HG03097 (cell line): ENCODE measurements around the gene LRP1B.
"Not testable (repeated sequence)": the region's sequence is repeated elsewhere in the genome, so short reads cannot be mapped to it uniquely, and the experiment has no call there.

ENCODE experiments used
- ATAC-seq: cut with Tn5 transposase; IDR thresholded peaks from one replicate; pipeline ENCODE4 v1.9.1; 2021; ENCODE audit not compliant: unreplicated experiment, low FRiP score

Gene LRP1B

DNA sequence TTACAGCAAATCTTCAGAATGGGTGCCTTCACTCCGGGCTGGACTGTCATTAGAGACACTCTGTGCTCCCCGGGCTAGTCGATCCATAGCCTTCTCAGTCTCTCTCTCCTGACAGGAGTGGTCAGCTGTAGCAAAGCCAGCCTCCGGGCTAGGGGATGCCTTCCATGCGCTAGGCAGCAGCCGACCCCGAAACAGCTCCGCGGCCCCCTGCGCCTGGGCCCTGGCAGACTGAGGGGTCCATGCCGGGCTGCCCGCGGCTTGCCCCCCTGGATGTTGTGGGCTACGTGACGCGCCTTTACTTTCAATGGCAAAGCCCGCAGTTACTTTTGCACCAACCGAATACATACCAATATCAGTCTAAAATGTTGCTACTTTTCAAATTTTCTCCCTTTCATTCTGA, 1447.2 kb downstream of the LRP1B start:
- no peak for ATAC-seq

DNA sequence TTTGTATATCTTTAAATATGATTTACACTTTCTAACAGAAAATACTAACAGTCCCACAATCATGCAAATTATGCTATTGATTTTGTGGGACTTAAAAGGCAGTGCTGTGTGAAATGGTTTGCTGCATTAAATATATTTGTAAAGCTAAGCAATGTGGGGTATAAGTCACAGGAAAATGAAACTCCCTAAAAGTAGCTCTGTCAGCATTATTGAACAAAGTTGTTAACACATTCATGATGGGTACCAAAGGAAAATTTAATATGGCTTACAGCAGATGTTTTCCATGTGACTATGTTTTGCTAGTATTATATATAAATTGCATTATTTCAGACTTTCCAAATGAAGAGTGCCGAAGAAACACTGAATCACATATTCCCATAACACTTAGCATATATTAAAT, 1450.0 kb downstream of the LRP1B start:
- ATAC-seq = no peak

DNA sequence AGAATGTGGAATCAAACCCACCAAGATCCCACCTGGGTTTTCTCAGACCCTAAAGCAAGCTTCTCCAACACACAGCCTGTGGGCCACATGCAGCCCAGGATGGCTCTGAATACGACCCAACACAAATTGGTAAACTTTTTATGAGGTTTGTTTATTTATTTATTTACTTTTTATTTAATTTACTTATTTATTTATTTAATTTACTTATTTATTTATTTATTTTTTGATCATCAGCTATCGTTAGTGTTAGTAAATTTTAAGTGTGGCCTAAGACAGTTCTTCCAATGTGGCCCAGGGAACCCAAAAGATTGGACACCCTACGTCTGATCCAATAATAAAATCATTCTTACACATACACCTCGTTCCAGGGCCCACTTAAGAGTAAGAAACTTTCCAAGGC, 1451.1 kb downstream of the LRP1B start:
- ATAC-seq = no peak

DNA sequence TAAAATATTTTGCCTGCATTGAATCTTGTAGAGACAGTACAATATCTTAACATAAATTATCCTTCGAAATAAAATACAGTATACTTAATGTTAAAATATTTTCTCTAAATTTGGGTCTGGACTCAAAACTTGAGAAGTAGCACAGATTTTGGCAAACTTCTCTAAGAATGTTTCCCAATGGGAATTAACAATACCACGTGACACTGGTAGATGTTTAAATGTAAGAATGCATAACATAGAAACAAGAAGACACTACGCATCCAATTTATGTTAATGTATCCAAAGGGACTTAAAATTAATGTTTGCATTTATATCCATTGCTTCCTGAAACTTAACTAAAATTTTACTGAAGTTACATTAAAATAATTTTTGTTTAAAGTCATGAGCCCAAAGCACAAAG, 1460.9 kb downstream of the LRP1B start:
- no peak for ATAC-seq

DNA sequence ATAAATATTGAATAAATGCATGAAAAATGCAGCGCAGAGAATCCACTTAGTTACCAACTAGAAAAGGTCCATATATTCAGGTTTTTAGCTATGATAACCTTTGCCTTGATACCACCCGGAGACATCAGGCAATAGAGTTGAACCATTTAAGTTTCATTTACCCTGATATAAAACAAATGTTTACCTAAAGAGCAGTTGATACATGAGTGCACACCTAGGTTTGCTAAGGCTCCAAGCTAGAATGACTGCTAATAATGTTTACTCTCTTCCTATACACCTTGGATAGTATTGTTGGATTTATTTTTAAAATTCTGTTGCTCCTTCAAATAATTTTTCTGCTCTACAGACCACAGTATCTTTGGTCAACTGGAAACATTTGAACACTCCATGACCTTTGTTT, 1463.6 kb downstream of the LRP1B start:
- no peak for ATAC-seq

DNA sequence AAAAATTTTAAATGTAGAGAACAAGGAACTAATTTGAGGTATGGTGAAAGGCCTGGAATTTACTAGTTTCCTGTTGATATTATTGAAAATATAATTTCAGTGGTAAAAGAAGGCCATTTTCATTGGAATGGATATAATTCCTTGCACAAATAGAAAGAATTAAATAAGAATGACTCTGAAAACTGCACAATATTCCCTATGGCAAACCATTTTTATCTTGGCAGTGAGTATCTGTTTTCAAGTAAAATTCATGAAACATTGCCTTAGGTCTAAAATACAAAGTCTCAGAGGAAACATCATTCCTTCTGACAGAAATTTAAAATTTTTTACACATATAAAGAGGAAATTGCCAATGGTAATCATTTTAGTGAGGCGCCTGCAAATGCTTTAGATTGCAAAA, 1468.3 kb downstream of the LRP1B start:
- ATAC-seq = no peak

DNA sequence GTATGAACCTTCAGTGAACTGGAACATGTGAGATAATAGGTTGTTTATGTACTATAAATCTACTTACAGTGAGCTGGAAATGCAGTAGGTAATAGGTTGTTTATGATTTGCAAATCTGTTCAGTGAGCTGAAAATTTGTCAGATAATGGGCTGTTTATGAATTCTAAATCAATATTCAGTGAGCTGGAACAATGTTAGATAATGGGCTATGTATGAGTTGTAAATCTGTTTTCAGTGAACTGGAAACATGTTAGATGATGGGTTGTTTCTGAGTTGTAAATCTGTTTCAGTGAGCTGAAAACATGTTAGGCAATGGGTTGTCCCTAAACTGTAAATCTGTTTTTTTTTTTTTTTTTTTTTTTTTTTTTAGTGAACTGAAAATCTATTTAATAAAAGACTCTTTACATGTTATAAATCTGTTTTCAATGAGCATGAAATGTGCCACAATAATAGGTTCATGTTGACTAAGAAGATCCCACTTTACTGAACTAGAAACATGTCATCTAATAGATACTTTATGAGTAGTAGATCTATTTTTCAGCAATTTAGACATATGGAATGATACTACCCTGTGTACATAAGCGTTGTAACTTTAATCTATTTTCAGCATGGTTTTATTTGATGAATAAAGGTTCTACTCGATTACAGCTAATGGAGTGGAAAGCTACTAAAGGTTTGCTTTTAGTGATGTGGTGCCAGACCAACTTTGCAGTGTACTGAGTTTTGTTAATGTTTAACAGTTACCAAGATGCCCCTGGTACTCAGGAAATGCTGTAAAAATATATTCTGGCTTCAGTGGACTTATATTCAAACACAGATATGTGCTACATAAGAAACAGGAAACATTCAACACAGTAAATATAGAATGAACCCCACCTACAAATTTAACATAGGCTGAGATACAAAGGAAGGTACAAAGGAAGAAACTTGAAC, 1471.8 kb downstream of the LRP1B start:
- no peak for ATAC-seq

DNA sequence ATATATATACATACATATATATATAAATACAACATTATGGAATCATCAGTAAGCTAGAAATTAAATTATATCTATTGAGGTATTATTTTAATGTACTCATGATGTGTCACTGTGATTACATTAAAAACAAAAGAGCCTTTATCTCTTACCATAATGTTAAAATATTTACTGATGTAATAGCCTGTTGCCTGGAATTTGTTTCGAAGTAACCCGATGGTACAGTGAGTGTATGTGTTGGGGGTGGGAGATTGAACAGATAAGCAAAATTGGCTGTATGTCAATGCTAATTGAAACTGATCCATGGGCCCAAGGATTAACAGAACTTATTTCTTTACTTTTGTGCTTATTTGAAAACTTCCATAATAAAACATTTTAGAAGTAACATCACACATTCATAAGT, 1473.2 kb downstream of the LRP1B start:
- ATAC-seq = no peak

DNA sequence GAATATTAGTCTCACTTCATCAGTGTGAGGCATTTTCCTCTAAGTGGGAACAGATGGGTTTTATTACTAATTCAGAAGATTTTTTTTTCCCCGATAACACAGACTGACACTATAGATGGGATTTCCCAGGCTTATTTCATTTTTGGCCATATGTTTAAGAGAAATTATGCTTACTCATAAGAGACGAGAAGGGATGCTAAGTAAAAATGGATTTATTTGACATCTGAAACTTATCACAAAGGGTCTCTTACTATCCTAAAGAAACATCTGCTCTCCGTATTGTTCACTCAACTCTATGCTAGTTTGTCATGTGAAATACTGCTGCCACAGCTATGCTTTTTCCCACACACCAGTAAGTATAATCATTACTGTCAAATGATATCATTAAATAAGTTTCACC, 1476.3 kb downstream of the LRP1B start:
- ATAC-seq = no peak

DNA sequence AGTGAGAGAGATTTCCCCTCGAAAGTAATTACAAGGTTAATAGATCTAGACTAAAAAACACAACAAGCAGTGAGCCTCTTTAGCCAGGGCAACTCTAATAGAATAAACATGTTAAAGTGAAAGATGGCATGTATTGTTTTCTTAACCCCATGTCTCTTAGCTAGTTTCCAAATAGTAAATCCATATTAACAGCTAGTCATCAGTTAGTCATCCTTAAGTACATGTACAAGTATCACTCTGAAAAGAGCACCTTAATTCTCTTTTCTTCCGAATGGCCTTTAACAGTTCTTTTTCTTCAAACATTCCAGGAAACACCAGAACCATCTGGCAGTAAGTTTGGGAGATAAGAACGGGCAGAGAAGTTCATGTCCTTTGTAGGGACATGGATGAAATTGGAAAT, 1480.0 kb downstream of the LRP1B start:
- ATAC-seq = no peak

DNA sequence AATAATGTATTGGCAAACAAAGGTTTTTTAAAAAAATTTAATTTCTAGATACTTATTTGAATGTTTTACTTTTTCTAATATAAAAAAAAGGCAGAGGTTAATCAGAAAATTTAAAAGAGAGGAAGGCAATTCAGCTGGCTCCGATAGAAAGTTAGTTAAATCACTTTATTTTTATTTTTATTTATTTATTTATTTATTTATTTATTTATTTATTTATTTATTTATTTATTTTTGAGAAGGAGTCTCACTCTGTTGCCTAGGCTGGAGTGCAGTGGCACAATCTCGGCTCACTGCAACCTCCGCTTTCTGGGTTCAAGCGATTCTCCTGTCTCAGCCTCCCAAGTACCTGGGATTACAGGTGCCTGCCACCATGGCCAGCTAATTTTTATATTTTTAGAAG, 1480.7 kb downstream of the LRP1B start:
- not testable (repeated sequence) for ATAC-seq

DNA sequence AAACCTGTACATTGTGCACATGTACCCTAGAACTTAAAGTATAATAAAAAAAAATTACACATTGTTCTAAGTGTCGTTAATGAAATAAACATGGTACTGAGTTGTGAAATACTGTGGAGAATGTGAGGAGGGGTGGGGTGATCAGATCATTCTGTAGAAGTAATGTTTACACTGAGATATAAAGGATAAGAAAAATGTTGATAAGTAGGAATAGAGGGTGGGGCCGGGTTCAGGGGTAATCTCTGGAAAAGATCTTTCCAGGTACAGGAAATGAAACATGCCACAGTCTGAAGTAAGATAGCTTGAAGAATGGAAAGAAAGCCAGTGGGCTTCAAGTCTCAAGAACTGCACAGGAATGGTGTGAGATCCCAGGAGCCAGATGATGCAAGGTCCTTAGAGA, 1482.4 kb downstream of the LRP1B start:
- ATAC-seq = no peak

DNA sequence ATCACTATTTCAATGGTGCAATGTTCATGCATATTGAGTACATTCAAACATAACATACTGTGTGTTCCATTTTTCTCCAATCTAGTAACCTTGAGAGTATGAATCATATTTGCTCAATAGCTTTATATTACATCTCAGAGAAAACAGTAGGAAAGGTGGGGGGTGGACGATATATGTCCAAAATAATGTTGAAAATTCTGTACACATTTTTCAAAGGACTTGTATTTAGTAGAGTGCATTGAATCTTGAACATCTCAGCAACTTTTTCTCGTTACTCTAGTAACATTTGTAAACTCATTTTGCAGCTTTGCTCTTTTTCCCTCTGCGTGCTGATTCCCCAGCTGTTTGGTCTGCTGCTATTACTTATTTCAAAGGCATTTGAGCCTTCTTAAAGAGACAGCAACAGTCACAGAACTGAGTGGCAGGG, 1487.0 kb downstream of the LRP1B start:
- no peak for ATAC-seq

DNA sequence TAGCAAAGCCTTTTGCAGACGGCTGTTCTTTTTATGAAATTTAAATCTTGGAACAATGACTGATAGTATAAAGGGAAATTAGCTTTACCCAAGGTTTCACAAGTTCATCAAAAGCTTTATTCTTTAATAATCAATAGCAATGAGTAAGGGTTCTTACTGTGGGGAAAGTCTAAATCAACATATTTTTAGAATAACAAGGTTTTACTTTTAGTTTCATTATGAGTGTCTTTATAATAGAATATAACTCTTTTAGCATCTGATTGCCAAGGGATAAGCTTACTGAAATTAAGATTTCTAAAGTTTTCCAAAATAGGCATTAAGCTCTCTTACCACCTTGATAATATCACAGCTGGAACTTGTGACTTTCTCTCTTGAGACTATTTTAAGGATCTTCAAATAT, 1489.7 kb downstream of the LRP1B start:
- no peak for ATAC-seq

DNA sequence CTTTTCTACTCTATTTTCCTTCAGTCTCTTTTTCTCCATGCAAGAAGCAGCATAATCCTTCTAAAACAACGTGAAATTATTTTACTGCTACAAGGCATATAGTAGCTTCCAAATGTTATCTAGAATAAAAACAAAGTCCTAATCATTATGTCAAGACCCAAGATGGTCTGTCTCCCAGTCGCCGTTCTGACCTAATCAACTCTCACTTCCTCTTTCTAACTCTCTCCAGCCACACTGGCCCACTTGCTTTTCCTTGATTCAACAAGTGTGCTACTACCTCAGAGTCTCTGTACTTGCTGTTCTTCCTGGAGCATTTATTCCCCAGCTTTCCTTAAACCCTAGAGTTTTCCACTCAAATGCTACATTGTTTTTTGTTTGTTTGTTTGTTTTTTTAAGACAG, 1491.2 kb downstream of the LRP1B start:
- peak; percentile 77 for ATAC-seq

DNA sequence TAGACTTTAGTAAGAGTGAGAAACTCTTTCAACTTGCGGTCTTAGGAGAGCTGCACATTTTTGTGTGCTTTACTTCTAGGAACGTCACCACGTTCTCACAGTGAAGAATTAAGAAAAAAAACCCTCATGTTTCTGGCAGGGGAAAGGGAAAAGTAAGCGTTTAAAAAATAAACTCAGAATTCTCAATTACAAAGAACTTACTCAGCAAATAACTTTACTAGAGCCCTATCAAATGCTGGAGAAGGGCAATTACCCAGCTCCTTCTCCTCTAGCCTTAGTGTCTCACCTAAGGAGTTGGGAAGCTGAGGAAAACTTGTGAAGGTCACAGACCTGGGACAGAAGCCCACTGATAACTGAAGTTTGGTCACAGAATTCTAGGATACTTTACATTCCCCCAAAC, 1500.3 kb downstream of the LRP1B start:
- ATAC-seq = no peak

DNA sequence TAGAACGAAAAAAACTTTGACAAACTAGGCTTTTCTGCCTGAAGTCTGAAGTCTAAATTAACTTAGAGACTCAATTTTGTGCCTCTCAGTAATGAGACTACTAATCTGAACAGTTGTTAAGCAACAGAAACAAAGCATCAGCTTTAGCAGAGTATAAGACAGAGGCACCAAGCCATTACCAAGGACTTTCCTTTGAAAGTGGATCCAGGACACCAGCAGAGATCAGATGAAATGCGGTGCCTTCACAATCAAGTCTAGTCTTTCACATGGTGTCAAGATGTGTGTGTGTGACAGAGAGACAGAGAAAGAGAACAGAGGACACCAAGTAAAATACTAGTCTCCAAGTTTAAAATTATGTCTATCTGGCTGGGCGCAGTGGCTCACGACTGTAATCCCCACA, 1502.9 kb downstream of the LRP1B start:
- no peak for ATAC-seq

DNA sequence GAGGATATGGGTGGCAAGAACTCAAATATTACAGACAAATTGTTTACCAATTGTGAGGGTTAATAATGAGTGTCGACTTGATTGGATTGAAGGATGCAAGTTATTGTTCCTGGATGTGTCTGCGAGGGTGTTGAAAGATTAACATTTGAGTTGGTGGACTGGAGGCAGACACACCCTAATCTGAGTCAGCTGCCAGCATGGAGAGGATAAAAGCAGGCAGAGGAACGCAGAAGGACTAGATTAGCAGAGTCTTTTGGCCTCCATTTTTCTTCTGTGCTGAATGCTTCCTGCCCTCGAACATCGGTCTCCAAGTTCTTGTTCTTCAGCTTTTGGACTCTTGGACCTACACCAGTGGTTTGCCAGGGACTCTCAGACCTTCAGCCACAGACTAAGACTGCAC, 1503.7 kb downstream of the LRP1B start:
- no peak for ATAC-seq

DNA sequence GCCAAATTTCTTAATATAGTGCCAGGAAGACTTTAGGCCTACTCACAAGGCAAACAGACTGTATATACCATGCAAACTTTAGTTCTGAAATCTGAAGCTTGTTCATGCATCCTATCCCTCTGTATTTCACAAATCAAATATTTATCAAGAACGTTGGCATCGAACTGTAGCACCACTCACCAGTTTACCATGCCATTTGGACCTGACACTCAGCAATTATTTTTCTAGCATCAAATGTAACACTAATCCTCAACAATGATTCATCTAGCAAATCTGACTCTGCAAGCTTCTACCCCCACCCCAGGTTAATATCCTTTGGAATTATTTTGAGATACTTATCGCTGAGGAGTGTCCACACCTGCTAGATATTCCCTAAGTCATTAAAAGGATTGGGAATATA, 1506.6 kb downstream of the LRP1B start:
- no peak for ATAC-seq

DNA sequence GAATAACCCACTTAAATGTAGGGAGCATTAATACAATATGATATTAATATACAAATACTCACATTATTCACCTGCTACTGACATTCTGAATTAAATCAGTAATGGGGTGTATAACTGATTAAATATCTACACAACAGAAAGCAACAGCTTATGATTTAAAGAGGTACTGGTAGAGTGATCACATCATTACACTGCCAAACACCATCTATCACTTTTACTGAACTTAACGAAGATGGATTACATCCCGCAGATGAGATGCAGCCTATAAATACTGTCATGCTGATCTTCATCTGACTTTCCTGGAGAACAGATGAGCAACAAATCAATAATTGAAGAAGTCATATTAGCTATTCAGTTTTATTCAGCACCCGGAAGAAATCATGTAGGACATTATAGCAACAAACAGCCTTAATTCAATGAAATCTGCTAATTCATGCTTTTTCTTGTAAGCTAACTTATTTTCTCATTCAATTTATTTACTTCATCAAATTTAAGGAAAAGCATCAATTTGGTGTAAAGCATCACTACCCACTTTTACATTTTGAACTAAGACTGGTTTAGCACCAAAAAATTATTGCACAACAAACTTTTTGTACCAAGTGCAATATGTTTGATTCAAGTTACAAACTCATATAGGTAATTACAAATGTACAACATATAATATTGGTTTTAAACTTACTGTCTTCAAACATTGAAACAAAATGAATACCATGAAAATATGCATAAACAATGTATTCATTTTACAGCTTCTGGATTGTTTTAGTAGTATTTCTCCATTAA, 1509.0 kb downstream of the LRP1B start:
- no peak for ATAC-seq

DNA sequence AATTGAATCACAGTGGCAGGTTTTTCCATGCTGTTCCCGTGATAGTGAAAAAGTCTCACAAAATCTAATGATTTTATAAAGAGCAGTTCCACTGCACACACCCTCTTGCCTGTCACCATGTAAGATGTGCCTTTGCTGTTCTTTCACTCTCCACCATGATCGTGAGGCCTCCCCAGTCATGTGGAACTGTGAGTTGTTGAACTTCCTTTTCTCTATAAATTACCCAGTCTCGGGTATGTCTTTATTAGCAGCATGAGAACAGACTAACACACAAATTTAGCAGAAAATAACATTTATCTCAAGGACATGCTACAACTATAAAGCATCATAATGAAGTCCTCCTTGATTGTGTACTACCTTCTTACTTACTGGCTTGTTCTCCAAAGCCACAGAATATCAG, 1526.0 kb downstream of the LRP1B start:
- ATAC-seq = no peak

DNA sequence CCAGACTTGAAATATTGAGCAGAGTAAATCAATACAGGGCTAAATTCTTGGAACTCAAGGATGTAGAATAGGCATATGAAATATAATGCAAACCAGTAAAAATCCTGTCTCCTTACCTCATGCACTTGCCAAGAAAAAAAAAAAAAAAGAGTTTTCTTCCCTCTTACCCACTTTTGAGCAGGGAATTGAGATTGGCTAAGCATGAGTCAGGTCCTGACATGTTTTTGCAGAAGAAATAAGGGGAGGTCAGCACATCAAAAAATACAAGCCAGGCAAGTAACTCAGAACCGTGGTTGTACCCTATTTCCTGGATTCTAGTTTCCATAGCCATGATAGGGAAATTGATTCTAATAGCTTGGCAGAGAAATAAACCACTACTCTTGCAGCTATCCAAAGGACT, 1526.7 kb downstream of the LRP1B start:
- ATAC-seq = no peak
